DOHH2 (cell line): ENCODE data around the gene SIRT7.

Experiments used
- H3F3A ChIP-seq: fragments of 200-600 bp; sonication (generic), shearing (Covaris generic); 2 replicates; pipeline ENCODE4 v1.6.0; 2016; ENCODE audit warnings: antibody characterized with exemption, mild to moderate bottlenecking; ENCODE audit not compliant: control insufficient read depth, insufficient read depth
- H3K27ac ChIP-seq: fragments of 200-600 bp; sonication (generic); 2 replicates; pipeline ENCODE4 v1.5.1; 2014; ENCODE audit warnings: low read depth, mild to moderate bottlenecking, low read length, moderate library complexity
- H3K27me3 ChIP-seq: fragments of 200-600 bp; sonication (generic); 2 replicates; pipeline ENCODE4 v1.6.1; 2014; ENCODE audit warnings: mild to moderate bottlenecking, low read length, mixed read lengths; ENCODE audit not compliant: control insufficient read depth
- H3K36me3 ChIP-seq: fragments of 200-600 bp; sonication (generic); 2 replicates; pipeline ENCODE4 v1.6.1; 2014; ENCODE audit warnings: mild to moderate bottlenecking, low read length, moderate library complexity, mixed read lengths; ENCODE audit not compliant: control insufficient read depth
- H3K4me1 ChIP-seq: fragments of 200-600 bp; sonication (generic); 2 replicates; pipeline ENCODE4 v1.6.1; 2014; ENCODE audit warnings: mild to moderate bottlenecking, low read length, mixed read lengths; ENCODE audit not compliant: control insufficient read depth
- H3K4me2 ChIP-seq: fragments of 200-600 bp; sonication (generic); 2 replicates; pipeline ENCODE4 v1.6.0; 2014; ENCODE audit warnings: mild to moderate bottlenecking, low read length, moderate library complexity
- H3K4me3 ChIP-seq: fragments of 200-600 bp; sonication (generic); 2 replicates; pipeline ENCODE4 v1.5.1; 2014; ENCODE audit warnings: mild to moderate bottlenecking, low read length, mixed read lengths
- H3K79me2 ChIP-seq: fragments of 200-600 bp; sonication (generic); 2 replicates; pipeline ENCODE4 v1.6.1; 2014; ENCODE audit warnings: mild to moderate bottlenecking, low read length, mixed read lengths; ENCODE audit not compliant: control insufficient read depth
- H3K9me2 ChIP-seq: fragments of 200-600 bp; sonication (generic); replicated peaks from 2 replicates; pipeline ENCODE4 v1.6.1; 2014; ENCODE audit warnings: mild to moderate bottlenecking, low read length, mixed read lengths; ENCODE audit not compliant: control insufficient read depth
- H3K9me3 ChIP-seq: fragments of 200-600 bp; sonication (generic); 2 replicates; pipeline ENCODE4 v1.6.1; 2014; ENCODE audit warnings: antibody characterized with exemption, low read length, mixed read lengths; ENCODE audit not compliant: control insufficient read depth, insufficient read depth
- H4K20me1 ChIP-seq: fragments of 200-600 bp; sonication (generic); 2 replicates; pipeline ENCODE4 v1.6.0; 2014; ENCODE audit warnings: low read depth, mild to moderate bottlenecking, antibody characterized with exemption, low read length, moderate library complexity; ENCODE audit not compliant: control insufficient read depth, insufficient read depth
- CTCF ChIP-seq: fragments of 200-600 bp; sonication (generic); IDR thresholded peaks from one replicate; pipeline ENCODE4 v1.5.1; 2014; ENCODE audit warnings: antibody characterized with exemption, mild to moderate bottlenecking, low read depth, low read length; ENCODE audit not compliant: poor library complexity, severe bottlenecking
- EZH2phosphoT487 ChIP-seq: fragments of 200-600 bp; sonication (generic); IDR thresholded peaks from 2 replicates; pipeline ENCODE4 v1.6.1; 2017; ENCODE audit warnings: borderline replicate concordance, mild to moderate bottlenecking, antibody characterized with exemption, low read length, moderate library complexity, mixed read lengths

Gene SIRT7

DNA sequence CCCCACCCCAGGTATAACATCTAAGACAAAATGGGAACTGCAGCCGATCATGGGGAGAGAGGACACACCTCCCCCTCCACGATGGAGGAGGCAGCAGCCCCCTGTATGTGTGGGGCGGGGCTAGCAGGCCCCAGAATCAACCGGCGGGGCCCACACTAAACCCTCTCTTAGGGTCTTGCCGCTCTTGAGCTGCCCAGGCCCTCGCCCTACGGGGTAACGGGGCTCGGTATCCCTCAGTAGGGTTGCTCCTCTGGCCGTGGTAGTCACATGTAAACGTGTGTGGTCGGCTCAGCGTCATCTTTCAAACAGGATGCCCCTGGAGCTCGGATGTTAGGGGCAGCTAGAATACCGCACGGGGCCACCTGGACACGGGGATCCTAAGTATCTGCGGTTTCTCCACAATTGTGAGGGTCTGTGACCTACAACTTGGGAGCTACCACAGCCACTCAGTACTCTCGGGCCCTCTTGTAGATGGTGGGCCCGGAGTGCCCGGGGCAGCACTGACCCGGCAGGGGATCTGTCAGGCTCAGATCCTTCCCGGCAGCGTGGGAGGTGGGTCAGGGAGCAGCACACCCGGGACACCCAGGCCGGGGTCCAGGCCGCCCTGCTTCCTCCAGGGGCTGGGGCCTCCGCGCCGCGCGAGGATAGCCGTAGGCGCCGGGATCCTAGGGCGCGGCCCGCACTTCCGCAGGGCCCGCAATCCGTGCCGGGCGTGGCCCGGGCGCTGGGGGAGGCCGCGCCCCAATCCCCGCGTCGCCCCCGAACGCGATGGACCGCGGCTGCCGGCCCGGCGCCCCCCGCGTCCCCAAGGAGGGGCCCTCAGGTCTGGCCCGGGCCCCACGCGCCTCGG lies 47.6 kb downstream of the SIRT7 start:
- H3K4me2 ChIP-seq, result peak overlapping the region; percentile 86
- peak overlapping the region; percentile 97 for H3K4me3 ChIP-seq
- H3K9me3 ChIP-seq, result no peaks in the 10 kb centered on the region
- TF ChIP-seq EZH2phosphoT487 (no peak), CTCF (no peak)
- peaks cover 66% of the 10 kb centered on the region for H3K36me3 ChIP-seq
- peaks cover 50% of the 10 kb centered on the region for H3K79me2 ChIP-seq
- no peaks in the 10 kb centered on the region for H3K27me3 ChIP-seq
- H3K27ac ChIP-seq, result peak overlapping the region; percentile 85
- no peaks in the 10 kb centered on the region for H4K20me1 ChIP-seq
- H3K9me2 ChIP-seq, result no peaks in the 10 kb centered on the region
- peaks cover 69% of the 10 kb centered on the region for H3K4me1 ChIP-seq
- H3F3A ChIP-seq, result peaks cover 52% of the 10 kb centered on the region

DNA sequence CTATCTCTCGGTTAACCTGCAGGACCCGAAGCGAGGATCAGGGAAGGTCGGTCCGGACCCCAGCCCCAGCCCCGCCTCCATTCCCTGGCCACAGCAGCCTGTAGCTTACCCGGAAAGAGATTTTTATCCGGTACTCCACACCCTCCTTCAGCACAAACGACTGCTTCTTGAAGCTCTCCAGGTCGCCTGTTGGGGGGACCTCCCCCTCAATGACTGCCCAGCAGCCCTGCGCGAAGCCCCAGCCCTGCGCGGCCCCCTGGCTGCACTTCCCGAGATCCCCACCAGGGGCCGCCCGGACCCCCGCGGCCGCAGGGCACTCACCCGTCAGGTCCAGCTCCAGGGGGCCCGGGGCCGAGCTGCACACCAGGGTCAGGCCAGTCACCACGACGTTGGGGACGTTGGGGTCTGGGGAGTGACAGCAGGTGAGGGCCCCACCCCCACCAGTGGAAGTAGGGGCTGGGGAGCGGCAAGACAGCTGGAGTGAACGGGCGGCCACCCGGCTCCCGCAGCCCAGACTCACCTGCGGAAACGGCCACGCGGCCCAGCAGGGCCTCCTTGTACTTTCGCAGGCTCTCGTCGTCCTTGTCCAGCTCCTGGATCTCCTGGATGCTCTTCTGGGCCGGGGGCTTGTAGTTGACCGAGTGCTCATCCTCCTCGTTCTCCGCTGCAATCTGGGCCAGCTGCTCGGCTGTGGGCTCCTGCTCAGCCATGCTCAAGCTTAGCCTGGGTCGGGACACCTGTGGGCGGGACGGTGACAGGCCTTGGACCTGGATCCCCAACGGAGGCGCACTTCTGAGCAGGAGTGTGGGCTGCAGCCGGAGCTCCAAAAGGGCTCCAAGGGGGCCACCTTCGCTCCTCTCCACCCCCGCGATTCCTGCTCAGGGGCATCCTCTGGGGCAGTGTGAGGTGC lies 48.5 kb downstream of the SIRT7 start:
- Histone ChIP-seq H3K4me3 (peak overlapping the region; percentile 97), H3K9me2 (no peaks in the 10 kb centered on the region), H3K36me3 (peaks cover 70% of the 10 kb centered on the region), H3K4me2 (peak overlapping the region; percentile 86), H3K27me3 (no peaks in the 10 kb centered on the region), H3F3A (peaks cover 52% of the 10 kb centered on the region), H3K9me3 (no peaks in the 10 kb centered on the region), H3K4me1 (peaks cover 65% of the 10 kb centered on the region), H3K27ac (peak overlapping the region; percentile 85), H3K79me2 (peaks cover 55% of the 10 kb centered on the region), H4K20me1 (no peaks in the 10 kb centered on the region)
- TF ChIP-seq CTCF, result peak; percentile 86
- TF ChIP-seq EZH2phosphoT487, result no peak

GRCh38 chr17:81868674-81869220 lies 49.2 kb downstream of the SIRT7 start:
- H3F3A ChIP-seq, result peaks cover 44% of the 10 kb centered on the region
- H3K36me3 ChIP-seq, result peaks cover 76% of the 10 kb centered on the region
- peaks cover 62% of the 10 kb centered on the region for H3K79me2 ChIP-seq
- H3K4me3 ChIP-seq, result 0 out of 2 replicates have a peak overlapping the region, but pooled peaks have one; percentile 97
- H3K4me1 ChIP-seq, result peaks cover 59% of the 10 kb centered on the region
- no peaks in the 10 kb centered on the region for H3K27me3 ChIP-seq
- no peaks in the 10 kb centered on the region for H3K9me2 ChIP-seq
- H3K4me2 ChIP-seq, result peak overlapping the region; percentile 86
- no peak for TF ChIP-seq CTCF
- H4K20me1 ChIP-seq, result no peaks in the 10 kb centered on the region
- H3K27ac ChIP-seq, result no peak overlapping the region
- no peaks in the 10 kb centered on the region for H3K9me3 ChIP-seq
